NCI-H1436 treated with DMSO at 0.1 percent for 48 hours (cell line): ENCODE results near the gene POM121L2.
"Not testable (repeated sequence)": the region's sequence is repeated elsewhere in the genome, so short reads cannot be mapped to it uniquely, and the experiment has no call there.

Experiments
- DNase-seq: peaks from one replicate; lab custom pipeline; 2025; lab: John Stamatoyannopoulos, UW

POM121L2 gene

DNA sequence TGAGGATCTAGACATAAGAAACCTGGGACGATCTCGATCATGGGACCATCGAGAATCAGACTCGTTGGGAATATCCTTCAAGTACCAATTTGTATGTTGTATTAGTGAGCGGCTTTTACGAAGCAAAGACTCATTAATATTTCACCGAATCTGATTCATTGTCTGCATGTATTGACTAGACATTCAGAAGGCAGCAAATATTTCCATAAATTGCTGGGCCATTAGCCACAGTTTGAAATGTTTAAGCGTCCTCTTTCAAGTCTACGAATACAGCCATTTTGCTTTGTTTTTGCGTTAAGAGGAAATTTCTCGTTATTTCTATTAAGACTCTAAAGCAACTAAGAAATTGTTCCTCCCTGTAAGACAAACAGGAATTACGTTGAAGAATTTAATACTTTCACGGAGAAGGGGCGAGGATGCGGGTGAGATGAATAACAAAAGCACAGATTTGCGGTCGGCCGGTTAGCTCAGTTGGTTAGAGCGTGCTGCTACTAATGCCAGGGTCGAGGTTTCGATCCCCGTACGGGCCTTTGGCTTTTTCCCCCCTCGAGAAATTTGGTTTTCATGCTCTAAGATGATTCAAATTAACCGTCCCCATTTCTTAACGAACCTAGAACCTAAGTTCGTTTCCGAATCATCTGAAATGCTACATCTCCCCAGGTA is 18.5 kb downstream of the POM121L2 start:
- no peak for DNase-seq

GRCh38 chr6:27290850-27291208 is 21.2 kb downstream of the POM121L2 start:
- DNase-seq: no peak

DNA sequence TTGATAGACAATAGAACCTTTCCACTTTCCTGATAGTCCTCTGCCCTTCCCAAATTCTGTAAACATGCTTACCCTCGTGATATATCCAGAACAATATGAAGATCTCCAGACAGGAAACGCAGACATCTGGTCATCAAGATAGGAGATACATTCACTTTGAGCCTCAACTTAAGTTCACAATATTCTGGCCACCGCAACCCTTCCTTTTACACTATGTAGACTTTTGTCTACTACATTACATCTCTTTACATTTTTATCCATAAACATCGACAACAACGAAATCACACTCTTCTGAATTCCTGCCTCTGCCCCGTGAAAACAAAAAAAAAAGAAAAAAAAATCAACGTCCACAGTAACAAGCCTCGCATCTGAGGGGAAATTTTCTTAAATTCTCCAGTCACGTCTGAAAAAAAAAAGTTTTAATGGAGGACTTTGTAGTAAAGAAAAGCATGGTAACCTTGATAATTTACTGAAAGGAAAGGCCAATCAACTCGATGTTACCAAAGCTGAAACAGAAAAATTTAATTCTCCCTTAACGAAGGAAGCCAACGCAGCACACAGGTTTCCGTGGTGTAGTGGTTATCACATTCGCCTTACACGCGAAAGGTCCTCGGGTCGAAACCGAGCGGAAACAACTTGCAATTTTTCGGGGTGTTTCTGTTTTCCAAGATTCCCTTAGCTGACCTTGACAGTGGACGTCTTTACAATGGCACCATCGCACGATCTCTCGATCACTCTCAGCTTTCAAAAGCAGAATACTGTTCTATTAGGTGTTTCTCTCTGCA is 21.8 kb downstream of the POM121L2 start:
- no peak for DNase-seq

- DNase-seq: no peak
These were observed 23.7 kb downstream of the POM121L2 start for GRCh38 chr6:27288136-27289044.

DNA sequence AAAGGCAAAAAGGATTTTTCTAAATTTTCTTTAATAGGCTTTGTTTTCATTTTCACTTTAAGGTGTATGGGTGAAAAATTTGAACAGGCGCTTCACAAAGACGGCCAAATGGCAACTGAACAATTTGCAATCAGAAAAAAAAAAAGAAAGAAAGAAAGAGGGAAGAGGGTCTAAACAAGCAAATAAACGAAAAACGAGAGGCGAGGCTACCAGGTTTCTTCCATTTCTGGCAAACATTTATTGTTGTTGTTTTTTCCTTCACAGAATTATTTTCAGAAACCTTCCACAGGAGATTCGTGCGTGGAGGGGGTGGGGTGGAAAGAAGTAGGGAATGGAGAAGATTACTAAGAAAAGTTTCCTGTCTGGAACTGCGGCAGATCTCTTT is 24.3 kb downstream of the POM121L2 start:
- no peak for DNase-seq

GRCh38 chr6:27286141-27286540 is 25.9 kb downstream of the POM121L2 start:
- DNase-seq: no peak

- no peak for DNase-seq
These were observed 28.8 kb downstream of the POM121L2 start for GRCh38 chr6:27283279-27283678.

GRCh38 chr6:27281569-27281968 is 30.5 kb downstream of the POM121L2 start:
- DNase-seq: no peak

DNA sequence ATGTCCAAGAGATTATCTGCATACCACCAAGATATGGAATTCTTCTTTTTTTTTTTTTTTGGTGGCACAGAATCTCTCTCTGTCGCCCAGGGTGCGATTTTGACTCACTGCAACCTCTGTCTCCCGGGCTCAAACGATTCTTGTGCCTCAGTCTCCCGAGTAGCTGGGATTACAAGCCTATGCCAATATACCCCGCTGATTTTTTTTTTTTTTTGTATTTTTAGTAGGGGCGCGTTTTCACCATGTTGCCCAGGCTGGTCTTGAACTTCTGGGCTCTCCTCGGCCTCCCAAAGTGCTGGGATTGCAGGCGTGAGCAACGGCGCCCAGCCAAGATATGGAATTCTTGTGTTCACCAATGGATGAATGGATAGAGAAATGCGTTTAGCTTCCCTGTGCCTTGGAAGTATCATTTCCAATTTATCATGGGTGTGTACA is 31.0 kb downstream of the POM121L2 start:
- DNase-seq: no peak

DNA sequence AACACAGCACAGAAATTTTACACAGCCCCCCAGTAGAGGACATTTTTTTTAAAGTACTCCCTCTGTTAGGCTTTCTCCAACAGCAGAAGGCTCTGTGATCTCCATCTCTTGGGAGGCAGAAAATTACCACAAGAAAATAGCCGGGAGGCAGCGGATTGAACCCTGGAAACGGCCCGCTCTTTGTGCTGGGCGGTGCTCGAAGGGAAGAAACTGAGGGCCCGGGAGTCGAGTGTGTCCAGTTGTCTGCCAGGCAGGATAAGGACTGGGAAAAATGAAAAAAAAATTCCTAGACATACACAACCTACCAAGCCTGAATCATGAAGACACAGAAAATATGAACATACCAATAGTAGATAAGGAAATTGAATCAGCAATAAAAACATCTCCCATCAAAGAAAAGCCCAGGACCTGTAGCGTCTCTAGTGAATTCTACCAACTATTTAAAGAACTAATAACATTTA is 31.5 kb downstream of the POM121L2 start:
- no peak for DNase-seq

DNA sequence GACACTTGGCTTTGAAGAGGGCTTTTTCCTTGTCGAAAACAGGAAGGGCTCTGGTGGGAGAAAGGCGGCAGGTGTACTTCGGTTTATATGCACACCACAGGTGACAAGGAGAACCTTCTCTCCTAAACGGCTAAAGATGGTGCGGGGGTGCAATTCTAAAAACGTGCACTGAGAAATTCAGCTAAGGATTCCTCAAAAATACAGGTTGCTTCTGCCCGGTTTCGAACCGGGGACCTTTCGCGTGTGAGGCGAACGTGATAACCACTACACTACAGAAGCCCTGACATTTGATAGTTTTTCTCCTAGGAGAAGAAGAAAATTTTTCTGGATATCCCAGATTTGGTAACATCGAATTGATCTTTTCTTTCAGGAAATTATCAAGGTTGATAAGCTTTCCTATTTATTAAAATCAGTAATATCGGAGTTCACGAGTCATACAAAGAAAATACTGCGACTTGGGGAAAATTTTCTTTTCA is 32.0 kb downstream of the POM121L2 start:
- no peak for DNase-seq

DNA sequence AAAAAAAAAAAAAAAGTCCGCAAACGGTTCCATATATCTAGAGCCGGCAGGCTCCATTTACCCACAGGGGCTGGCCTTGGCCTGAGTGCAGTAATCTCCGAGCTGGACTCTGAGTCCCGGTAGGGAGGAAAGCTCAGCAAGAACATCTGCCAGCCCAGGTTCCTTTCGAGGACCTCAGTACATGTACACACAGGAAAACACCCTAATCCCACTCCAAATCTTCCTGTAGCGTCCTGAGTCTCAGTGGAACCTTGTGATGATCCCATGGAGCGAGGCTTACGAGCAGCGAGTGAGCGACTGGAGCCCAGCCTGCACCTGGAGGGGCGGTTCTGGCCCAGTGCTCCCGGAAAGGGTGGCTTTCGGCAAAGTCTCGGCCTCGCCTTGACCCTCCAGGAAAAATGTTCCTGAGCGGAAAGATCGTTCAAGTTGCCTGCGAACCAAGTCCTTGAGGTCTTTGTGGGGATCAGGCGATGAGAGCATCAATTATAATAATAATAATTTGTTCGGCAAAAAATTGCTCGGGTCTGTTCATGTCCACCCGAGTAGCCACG is 32.5 kb downstream of the POM121L2 start:
- no peak for DNase-seq

DNA sequence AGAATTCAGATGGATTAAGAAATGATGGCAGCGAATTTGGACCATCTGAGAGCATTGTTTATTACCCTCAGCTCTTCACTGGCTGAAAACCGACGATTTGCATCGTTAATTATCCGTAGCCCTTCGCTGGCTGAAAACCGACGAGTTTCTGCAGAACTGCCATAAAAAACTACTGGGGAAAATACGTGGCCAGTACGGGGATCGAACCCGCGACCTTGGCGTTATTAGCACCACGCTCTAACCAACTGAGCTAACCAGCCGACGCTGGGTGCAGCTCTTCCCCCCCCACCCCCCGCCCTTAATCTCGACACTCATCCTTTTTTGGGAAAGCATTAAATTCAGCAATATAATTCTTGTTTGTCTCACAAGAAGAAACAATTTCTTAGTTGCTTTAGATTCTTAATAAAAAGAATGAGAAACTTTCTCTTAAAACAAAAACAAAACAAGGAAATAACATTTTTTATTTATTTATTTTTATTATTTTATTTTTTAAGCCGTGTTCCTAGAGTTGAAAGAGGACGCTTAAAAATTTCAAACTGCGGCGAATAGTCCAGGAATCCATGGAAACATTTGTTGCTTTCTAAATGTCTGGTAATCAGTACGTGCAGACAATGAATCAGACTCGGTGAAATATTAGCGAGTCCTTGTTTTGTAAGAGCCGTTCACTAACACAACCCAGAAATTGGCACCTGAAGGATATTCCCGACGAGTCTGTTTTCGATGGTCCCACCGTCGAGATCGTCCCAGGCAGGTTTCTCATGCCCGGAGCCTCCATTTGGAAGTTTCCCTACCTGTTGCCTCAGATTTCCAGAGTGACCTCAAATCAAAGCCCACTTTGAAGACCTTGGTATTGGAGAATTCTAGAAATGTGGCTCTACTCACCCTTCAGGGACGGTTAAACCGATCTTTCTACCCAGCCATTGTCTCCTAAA is 36.8 kb downstream of the POM121L2 start:
- no peak for DNase-seq

GRCh38 chr6:27273783-27274182 is 38.3 kb downstream of the POM121L2 start:
- no peak for DNase-seq

DNA sequence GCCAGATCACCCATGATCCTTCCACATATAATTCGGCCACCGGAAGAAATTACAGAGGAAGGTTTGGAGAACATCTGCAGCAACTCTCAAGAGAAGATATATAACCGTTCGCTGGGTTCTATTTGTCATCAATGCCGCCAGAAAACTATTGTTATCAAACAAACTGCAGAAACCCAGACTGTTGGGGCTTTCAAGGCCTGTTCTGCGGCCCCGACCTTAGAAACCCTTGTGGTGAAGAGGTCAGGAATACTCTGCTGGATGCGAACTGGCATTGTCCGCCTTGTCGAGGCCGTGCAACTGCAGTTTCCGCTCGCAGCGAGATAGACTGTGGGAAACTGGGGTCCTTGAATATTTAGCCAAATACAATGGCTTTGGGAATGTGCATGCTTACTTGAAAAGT is 43.3 kb downstream of the POM121L2 start:
- DNase-seq: no peak

DNA sequence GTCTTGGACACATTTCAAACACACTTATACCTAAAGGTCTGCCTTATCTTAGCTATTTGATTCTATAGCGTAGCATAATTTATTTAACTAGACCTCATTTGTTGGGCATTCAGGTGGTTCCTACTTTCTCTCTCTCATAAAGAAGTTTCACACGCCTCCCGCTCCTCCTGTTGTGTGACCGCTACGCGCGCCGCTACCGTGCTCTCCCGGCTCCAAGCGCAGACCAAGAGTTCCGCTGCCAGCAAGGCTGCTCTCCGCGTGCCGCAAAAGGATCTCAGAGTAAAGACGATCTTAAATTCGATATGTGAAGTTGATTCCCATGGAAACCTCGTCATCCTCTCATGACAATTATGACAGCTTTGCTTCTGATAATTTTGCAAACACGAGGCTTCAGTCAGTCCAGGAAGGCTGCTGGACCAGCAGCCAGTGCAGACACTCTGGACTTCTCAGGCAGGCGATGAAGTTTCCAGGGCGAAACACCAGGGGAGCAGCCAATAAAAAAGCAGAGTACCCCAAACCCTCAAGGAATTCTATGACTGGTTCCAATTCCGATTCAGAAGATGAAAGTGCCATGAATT is 44.1 kb downstream of the POM121L2 start:
- no peak for DNase-seq

DNA sequence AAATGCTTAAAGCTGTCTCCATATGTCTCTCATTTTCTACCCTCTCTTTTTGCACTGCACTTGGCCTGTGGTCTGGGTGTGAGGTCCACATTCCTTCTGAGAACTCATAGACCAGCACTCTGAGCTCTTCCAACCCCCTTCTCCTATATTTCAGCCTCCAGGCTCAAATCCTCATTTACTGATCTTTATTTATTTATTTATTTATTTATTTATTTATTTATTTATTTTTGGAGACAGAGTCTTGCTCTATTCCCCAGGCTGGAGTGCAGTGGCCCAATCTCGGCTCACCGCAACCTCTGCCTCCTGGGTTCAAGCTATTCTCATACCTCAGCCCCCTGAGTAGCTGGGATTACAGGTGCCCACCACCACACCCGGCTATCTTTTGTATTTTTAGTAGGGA is 45.1 kb downstream of the POM121L2 start:
- DNase-seq: not testable (repeated sequence)

DNA sequence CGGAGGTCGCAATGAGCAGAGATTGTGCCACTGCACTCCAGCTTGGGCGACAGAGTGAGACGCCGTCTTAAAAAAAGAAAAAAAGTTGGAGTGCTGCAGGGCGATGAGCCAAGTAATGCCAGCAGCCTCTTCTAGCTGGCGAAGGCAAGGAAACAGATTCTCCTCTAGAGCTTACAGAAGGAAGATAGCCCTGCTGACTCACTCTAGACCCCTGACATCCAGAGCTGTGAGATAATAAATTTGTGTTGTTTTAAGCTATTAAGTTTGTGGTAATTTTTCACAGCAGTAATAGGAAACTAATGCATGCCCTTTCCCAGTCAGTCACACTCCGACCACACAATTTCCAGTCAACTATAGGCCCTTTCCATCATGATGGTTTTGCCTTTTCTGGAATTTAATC is 48.2 kb downstream of the POM121L2 start:
- no peak for DNase-seq

DNA sequence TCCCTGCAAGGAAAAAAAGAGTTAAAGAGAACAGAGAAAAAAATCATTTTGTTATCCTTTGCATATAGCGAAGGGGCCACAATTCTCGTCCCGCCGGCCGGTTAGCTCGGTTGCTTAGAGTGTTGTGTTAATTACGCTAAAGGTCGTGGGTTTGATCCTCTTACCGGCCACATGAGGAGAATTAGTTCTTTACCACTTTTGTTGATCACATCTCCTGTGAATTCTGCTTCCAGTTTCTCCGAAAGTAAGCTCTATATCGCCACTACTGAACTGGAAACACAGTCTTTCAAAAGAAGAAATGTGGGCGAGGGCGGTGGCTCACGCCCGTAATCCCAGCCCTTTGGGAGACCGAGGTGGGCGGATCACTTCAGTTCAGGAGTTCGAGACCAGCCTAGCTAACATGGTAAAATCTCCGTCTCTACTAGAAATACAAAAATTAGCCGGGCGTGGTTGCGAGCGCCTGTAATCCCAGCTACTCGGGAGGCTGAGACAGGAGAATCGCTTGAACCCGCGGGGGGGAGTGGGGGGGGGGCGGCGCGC is 51.2 kb downstream of the POM121L2 start:
- no peak for DNase-seq

GRCh38 chr6:27260369-27260768 is 51.7 kb downstream of the POM121L2 start:
- no peak for DNase-seq
